HG03565 (cell line): ENCODE results near the gene ZNF490.

Source experiments
- ATAC-seq: cut with Tn5 transposase; IDR thresholded peaks from one replicate; pipeline ENCODE4 v1.9.1; 2021; ENCODE audit warnings: mild to moderate bottlenecking, moderate library complexity; ENCODE audit not compliant: unreplicated experiment

The ZNF490 gene

DNA sequence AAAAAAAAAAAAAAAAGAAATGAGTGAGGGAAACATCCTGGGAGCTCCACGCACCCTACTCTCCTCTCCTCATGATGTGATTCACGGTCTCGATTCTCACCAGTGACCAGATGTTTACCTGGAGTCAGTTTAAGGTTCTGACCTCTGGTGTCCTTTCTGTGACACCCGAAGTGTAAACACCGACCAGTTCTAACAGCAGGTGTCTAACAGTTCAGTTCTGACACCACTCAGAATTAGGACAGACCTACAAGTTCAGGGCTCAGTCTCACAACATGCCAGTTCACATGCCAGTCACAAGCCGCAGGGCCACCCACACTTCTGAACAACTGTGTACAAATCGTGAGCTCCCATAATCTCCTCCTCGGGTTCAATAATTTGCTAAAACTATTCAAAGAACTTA lies 65.3 kb downstream of the ZNF490 start:
- no peak for ATAC-seq

DNA sequence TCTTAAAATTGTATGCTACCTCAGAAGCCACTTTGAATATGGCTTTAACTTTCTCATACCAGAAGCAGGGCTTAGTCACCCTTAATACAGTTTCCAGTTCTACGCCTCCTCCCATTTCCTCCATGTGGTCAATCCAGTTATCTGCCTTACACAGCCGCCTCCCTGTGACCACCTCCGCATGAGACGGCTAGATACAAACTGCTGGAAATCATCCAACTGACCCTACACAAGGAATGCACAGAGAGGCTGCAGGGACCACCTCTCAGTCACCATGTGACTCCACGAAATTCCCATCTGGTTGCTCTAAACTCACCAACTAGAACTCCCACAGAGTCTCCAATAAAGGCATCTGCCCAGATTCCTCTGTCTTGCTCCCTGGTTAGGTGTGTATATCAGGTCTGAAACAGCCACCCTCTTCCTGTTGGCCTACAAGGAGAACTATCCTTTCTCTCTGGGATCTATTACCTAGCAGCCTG lies 66.2 kb downstream of the ZNF490 start:
- ATAC-seq: no peak

- ATAC-seq: no peak
Observed at GRCh38 chr19:12543855-12544254, 66.8 kb downstream of the ZNF490 start.
